Osteocyte (in vitro differentiated cells): ENCODE data around the gene SRPX2. TPM values are rescaled to one million over a fixed set of nuclear protein-coding genes. Genes with fewer than 3 reads are reported as not detected.

Experiments used
- DNase-seq: peaks from one replicate; pipeline ENCODE4 v3.0.0; 2021; ENCODE audit warnings: mixed read lengths; ENCODE audit not compliant: unreplicated experiment; ENCODE audit errors: extremely low spot score
- H3K27ac Mint-ChIP-seq: one replicate; pipeline ENCODE4 v1.8.0; 2021; ENCODE audit warnings: mild to moderate bottlenecking, mixed read lengths; ENCODE audit not compliant: unreplicated experiment
- H3K27me3 Mint-ChIP-seq: one replicate; pipeline ENCODE4 v1.8.0; 2021; ENCODE audit warnings: mixed read lengths; ENCODE audit not compliant: unreplicated experiment
- H3K36me3 Mint-ChIP-seq: one replicate; pipeline ENCODE4 v1.8.0; 2021; ENCODE audit warnings: mixed read lengths; ENCODE audit not compliant: unreplicated experiment
- H3K4me1 Mint-ChIP-seq: one replicate; pipeline ENCODE4 v1.8.0; 2021; ENCODE audit warnings: mixed read lengths; ENCODE audit not compliant: unreplicated experiment
- H3K4me3 Mint-ChIP-seq: one replicate; pipeline ENCODE4 v1.8.0; 2021; ENCODE audit warnings: mild to moderate bottlenecking, moderate library complexity, mixed read lengths; ENCODE audit not compliant: unreplicated experiment
- H3K9me3 Mint-ChIP-seq: one replicate; pipeline ENCODE4 v1.8.0; 2021; ENCODE audit warnings: mixed read lengths; ENCODE audit not compliant: unreplicated experiment
- CTCF ChIP-seq: fragments of 200-600 bp; sonication (generic); IDR thresholded peaks from 2 replicates; pipeline ENCODE4 v1.5.0; 2021; ENCODE audit warnings: antibody characterized with exemption, mild to moderate bottlenecking, moderate library complexity
- long read RNA-seq: library from polyadenylated mRNA; unstranded; transcript quantifications from one replicate; pipeline ENCODE4 v2.0.0, GENCODE V29; 2021
- total RNA-seq: library from RNA; stranded (reverse); gene quantifications from 2 replicates; pipeline ENCODE4 v1.2.1, GENCODE V29; 2021

The SRPX2 gene
- total RNA-seq: 42.8 and 47.9 TPM in 2 replicates
- long read RNA-seq, full-length matches to known transcripts: 294 of 337 reads
- long read RNA-seq, partial matches to known transcripts: 17 of 337 reads
- long read RNA-seq, other reads (novel, unspliced or antisense): 26 of 337 reads

GRCh38 chrX:100643956-100644860 is at the start of gene SRPX2:
Gene SRPX2 (plus strand): TSS chrX:100644199. CDS start chrX:100646323, 2,124 bp downstream.
- H3K27ac Mint-ChIP-seq: peak within 1 kb of the TSS; percentile 93
- no peak for TF ChIP-seq CTCF
- DNase-seq: no peak
- H3K36me3 Mint-ChIP-seq: no peaks in the 10 kb centered on the region
- H3K4me3 Mint-ChIP-seq: peak within 1 kb of the TSS; percentile 77
- H3K4me1 Mint-ChIP-seq: peaks cover 61% of the 10 kb centered on the region
- peaks cover 5% of the 10 kb centered on the region for H3K9me3 Mint-ChIP-seq
- H3K27me3 Mint-ChIP-seq: no peaks in the 10 kb centered on the region

GRCh38 chrX:100596601-100597000 is 47.4 kb upstream of the SRPX2 start:
- no peak for DNase-seq
- H3K4me1 Mint-ChIP-seq: no peaks in the 10 kb centered on the region
- no peaks in the 10 kb centered on the region for H3K36me3 Mint-ChIP-seq
- H3K4me3 Mint-ChIP-seq: no peak overlapping the region
- H3K27ac Mint-ChIP-seq: no peak overlapping the region
- H3K27me3 Mint-ChIP-seq: no peaks in the 10 kb centered on the region
- peaks cover 2% of the 10 kb centered on the region for H3K9me3 Mint-ChIP-seq
- no peak for TF ChIP-seq CTCF

- H3K27ac Mint-ChIP-seq: no peak overlapping the region
- H3K27me3 Mint-ChIP-seq: no peaks in the 10 kb centered on the region
- H3K36me3 Mint-ChIP-seq: no peaks in the 10 kb centered on the region
- no peak for DNase-seq
- H3K4me3 Mint-ChIP-seq: no peak overlapping the region
- H3K9me3 Mint-ChIP-seq: peaks cover 7% of the 10 kb centered on the region
- H3K4me1 Mint-ChIP-seq: no peaks in the 10 kb centered on the region
- TF ChIP-seq CTCF: no peak
These were observed 44.5 kb upstream of the SRPX2 start for GRCh38 chrX:100599456-100599855.

- H3K4me3 Mint-ChIP-seq: no peak overlapping the region
- H3K36me3 Mint-ChIP-seq: no peaks in the 10 kb centered on the region
- H3K27ac Mint-ChIP-seq: no peak overlapping the region
- no peaks in the 10 kb centered on the region for H3K4me1 Mint-ChIP-seq
- no peak for TF ChIP-seq CTCF
- no peaks in the 10 kb centered on the region for H3K27me3 Mint-ChIP-seq
- H3K9me3 Mint-ChIP-seq: peaks cover 4% of the 10 kb centered on the region
- DNase-seq: no peak
These were observed 43.7 kb upstream of the SRPX2 start for GRCh38 chrX:100600340-100600739.

GRCh38 chrX:100600758-100601157 is 43.2 kb upstream of the SRPX2 start:
- no peaks in the 10 kb centered on the region for H3K36me3 Mint-ChIP-seq
- H3K4me3 Mint-ChIP-seq: no peak overlapping the region
- H3K27ac Mint-ChIP-seq: no peak overlapping the region
- H3K4me1 Mint-ChIP-seq: no peaks in the 10 kb centered on the region
- DNase-seq: no peak
- peaks cover 4% of the 10 kb centered on the region for H3K9me3 Mint-ChIP-seq
- no peak for TF ChIP-seq CTCF
- no peaks in the 10 kb centered on the region for H3K27me3 Mint-ChIP-seq
